ENCODE measurements around the gene OR52N5. TPM values are rescaled to one million over a fixed set of nuclear protein-coding genes. Genes with fewer than 3 reads are reported as not detected.

OR52N5 gene
- total RNA-seq, result not detected

DNA sequence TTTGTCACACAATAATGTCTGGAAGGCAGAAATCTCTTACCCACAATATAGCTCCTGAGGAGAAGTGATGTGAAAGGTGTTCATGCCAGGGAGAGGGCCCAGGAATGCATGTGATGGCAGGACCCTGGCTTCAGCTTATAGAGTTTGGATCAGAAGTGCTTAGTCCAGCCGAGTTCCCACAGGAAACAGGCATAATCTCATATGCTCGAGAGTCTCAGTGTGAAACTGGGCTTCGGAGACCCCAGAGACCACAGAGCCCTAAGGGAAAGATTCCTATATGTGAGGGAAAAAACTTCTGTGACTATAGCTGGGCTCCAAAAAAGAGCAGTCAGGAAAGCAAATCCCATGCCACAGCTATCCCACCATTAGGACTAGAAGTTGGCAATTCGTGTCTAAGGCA is at the start of gene OR52N5:
Gene OR52N5, minus strand, starts transcription at position 101 of the 400 bp plus-strand sequence. CDS start 4,721 bp downstream, outside the sequence.
- no peaks in the 10 kb centered on the region for H3K4me1 Mint-ChIP-seq
- no peak within 1 kb of the TSS for H3K27ac Mint-ChIP-seq
- no peaks in the 10 kb centered on the region for H3K36me3 Mint-ChIP-seq (ENCODE audit: low read depth)
- ATAC-seq (replicated peaks), result no peak
- H3K9me3 Mint-ChIP-seq, result no peaks in the 10 kb centered on the region
- H3K27me3 Mint-ChIP-seq, result peaks cover 16% of the 10 kb centered on the region
- H3K4me3 Mint-ChIP-seq, result no peak within 1 kb of the TSS

DNA sequence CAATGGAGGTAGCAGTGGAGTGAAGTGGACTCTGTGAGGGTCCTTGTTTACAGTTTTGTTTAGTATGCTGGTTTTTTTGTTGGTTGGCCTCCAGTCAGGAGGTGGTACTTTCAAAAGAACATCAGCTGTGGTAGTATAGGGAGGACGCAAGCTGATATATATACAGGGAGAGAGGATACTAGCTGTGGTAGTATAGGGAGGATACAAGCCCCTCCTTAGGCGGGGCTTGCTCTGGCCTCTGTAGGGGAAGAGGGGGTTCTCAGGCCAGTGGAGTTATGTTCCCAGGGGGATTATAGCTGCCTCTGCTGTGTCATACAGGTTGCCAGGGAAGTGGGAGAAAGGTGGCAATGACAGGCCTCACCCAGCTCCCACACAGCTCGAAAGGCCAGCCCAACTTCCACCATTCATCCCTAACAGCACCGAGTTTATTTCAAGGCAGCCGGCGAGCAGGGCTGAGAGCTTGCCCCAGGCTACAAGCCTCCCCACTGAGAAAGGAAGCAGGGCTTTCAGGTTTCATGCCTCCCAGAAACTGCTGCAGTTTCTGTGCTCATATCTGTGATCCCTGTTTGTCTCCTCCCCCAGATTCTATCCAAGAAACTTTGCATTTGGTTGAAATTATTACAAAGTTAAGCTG is 48.2 kb upstream of the OR52N5 start:
- no peak for ATAC-seq (replicated peaks)
- Mint-ChIP-seq H3K4me3 (no peak overlapping the region), H3K4me1 (no peaks in the 10 kb centered on the region), H3K27me3 (peaks cover 3% of the 10 kb centered on the region), H3K9me3 (no peaks in the 10 kb centered on the region), H3K36me3 (ENCODE audit: low read depth) (no peaks in the 10 kb centered on the region), H3K27ac (no peak overlapping the region)

DNA sequence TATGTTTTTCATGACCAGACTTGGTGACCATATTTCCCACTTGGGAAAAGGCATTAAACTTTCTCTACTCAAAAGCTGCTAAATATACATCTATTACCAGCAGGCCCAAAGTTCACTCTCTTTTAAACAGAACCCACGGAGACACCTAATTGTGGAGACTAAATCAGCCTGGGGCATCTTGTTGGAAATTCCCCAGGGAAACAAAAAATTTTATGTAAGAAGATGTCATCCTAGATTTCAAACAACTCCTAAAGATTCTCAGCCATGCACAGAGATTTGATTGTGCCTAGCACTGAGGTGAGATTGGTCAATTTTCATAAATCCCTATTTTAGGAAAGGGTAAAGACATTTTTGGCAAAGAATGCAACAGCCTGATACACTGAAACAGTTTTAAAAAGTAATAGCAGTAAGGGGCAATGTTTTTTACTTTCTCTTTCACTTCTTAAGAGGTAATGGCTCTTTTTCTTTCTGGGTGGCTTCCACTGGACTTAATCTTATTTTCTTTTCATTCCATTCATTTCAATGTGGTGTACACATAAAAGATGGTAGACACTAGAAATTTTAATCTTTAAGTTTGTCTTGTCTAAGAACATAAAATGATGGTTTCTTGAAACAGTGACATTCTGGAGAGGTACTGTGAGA is 35.2 kb upstream of the OR52N5 start:
- Mint-ChIP-seq H3K9me3 (no peaks in the 10 kb centered on the region), H3K27me3 (peaks cover 4% of the 10 kb centered on the region), H3K27ac (peak overlapping the region; percentile 73), H3K36me3 (ENCODE audit: low read depth) (no peaks in the 10 kb centered on the region), H3K4me3 (peak overlapping the region; percentile 68), H3K4me1 (peaks cover 7% of the 10 kb centered on the region)
- ATAC-seq (replicated peaks), result no peak

DNA sequence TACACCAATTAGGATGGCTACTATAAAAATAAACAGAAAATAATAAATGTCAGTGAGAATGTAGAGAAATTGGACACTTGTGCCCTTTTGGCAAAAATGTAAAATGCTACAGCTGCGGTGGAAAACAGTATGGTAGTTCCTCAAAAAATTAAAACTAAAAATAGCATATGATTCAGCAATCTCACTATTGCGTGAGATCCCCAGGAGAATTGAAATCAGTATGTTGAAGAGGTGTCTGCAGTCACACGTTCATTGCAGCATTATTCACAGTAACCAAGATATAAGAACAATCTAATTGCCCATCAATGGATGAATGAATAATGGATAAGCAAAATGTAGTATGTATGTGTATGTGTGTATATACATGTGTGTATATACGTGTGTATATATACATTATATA is 32.4 kb upstream of the OR52N5 start:
- Mint-ChIP-seq H3K4me1 (peaks cover 7% of the 10 kb centered on the region), H3K4me3 (no peak overlapping the region)

DNA sequence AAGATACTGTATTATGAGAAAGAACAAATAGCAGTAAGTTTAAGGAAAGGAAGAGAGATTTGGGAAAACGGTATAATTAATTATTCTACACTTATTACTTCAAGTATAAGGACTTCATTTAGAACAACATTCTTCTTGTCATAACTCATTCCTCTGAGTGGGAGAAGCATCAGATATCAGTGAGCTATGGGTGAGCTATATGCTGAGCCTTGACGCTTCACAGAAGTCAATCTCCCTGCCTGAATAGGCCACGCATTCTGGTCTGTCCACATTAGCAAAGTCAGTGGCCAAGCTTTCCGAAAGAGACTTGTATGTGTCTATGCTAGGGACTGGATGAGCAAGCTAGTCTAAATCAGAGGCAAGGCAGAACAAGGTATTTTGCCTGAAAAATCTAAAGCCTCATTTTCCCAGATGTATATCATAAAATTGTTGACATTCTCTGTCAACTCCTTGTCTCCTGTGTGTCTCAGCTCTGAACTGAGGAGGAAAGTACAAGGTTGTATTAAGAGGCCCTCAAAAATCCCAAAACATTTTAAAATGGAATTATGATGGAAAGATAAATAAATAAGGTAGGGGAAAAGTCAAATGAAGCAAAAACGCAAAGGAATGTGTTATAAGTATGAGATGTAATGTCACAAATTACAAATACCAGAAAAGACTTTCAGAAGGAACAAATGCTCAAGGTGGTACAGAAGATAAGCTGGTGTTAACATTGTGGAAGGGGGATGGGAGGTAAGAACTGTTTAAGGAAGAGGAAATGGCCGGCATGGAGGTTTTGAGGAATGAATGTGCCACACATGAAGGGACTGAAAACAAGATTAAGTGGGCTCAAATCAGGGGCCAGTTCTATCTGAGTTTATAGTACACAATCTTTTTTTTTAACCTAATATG is 27.0 kb upstream of the OR52N5 start:
- peaks cover 6% of the 10 kb centered on the region for H3K4me1 Mint-ChIP-seq
- H3K27ac Mint-ChIP-seq, result no peak overlapping the region
- no peaks in the 10 kb centered on the region for H3K36me3 Mint-ChIP-seq (ENCODE audit: low read depth)
- peak overlapping the region; percentile 89 for H3K4me3 Mint-ChIP-seq
- peaks cover 15% of the 10 kb centered on the region for H3K27me3 Mint-ChIP-seq
- no peak for ATAC-seq (replicated peaks)
- H3K9me3 Mint-ChIP-seq, result no peaks in the 10 kb centered on the region

More for the DNA sequence above, 32.4 kb upstream of the OR52N5 start:
- no peaks in the 10 kb centered on the region for H3K9me3 Mint-ChIP-seq
- H3K27me3 Mint-ChIP-seq, result peaks cover under 1% of the 10 kb centered on the region
- H3K36me3 Mint-ChIP-seq (ENCODE audit: low read depth), result no peaks in the 10 kb centered on the region
- H3K27ac Mint-ChIP-seq, result no peak overlapping the region
- ATAC-seq (replicated peaks), result no peak

DNA sequence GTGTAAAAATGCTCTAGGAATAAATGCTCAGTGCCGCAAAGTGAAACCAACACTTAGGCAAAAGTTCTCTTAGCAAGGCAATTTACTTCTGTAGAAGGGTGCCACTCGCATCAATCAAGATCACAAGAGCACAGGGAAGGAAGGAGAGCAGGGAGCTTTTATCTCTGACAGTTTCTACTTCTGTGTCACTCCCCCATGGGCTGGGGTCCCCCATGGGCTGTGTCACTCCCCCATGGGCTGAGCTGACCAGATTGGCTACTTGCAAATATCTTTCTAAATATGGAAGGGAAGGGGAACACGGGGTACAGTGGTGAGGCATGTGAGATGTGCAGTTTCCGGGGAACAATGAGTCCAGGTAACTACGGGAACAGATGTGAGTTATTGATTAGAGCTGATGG is 26.0 kb upstream of the OR52N5 start:
- H3K27ac Mint-ChIP-seq, result peak overlapping the region; percentile 62
- peaks cover 6% of the 10 kb centered on the region for H3K4me1 Mint-ChIP-seq
- H3K27me3 Mint-ChIP-seq, result peaks cover 19% of the 10 kb centered on the region
- H3K36me3 Mint-ChIP-seq (ENCODE audit: low read depth), result no peaks in the 10 kb centered on the region
- H3K9me3 Mint-ChIP-seq, result no peaks in the 10 kb centered on the region
- ATAC-seq (replicated peaks), result peak; percentile 55
- H3K4me3 Mint-ChIP-seq, result peak overlapping the region; percentile 89

DNA sequence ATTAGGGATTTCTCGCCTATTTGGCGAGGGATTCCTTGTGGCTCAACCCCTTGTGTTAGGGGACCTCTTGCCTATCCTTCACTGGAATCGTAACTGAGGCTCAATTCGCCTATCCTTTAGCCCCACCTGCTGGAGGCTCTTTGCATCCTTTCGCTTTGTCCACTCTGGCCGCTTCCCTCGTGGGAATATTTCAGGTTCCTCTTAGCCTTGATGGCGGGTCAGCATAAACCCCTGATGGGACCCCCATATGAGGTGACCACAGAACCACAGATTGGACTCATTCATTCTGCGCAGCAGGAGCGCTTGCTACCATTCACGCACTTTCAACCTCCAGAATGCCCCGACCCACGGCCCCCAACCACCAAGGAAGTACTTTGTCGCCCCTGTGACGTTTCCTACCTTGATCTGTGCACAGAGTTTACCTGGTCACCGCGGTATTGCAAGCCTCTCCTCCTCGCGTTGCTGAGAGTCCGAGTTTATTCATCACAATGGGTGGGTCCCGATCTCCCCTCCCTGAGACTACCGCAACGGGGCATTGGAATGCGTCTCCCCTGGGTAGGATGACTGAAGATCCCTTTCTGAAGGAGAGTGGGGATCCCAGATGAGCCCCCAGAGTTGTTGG is 25.5 kb upstream of the OR52N5 start, which contains the start of gene OR52N2:
Gene OR52N2, plus strand, starts transcription at position 425 of the 622 bp plus-strand sequence. CDS start 11,412 bp downstream, outside the sequence.
- Mint-ChIP-seq H3K4me3 (peak within 1 kb of the TSS; percentile 89), H3K27ac (peak within 1 kb of the TSS; percentile 62), H3K9me3 (no peaks in the 10 kb centered on the region), H3K36me3 (ENCODE audit: low read depth) (no peaks in the 10 kb centered on the region), H3K4me1 (peaks cover 6% of the 10 kb centered on the region), H3K27me3 (peaks cover 20% of the 10 kb centered on the region)
- ATAC-seq (replicated peaks), result peak; percentile 94

DNA sequence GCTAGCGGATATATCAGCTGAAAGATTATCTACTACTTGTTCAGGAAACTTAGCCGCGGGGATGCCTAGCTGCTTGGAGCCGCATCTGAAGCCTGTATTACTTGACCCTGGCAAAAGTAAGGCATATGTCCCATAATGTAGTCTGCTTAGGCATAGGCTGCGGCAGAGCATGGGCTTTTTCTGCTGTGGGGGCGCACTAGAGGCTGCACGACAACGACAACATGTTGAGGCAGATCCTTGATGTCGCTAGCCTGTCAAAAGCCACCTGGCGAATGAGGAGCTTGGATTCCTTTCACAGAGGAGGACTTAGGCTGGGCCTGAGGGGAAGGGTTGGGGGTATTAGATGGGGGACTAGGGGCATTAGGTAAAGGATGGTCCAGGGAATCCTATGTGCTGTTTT is 24.4 kb upstream of the OR52N5 start:
- Mint-ChIP-seq H3K4me1 (peaks cover 6% of the 10 kb centered on the region), H3K27ac (no peak overlapping the region), H3K9me3 (peaks cover 5% of the 10 kb centered on the region), H3K36me3 (ENCODE audit: low read depth) (no peaks in the 10 kb centered on the region), H3K27me3 (peaks cover 26% of the 10 kb centered on the region), H3K4me3 (peak overlapping the region; percentile 89)
- ATAC-seq (replicated peaks), result no peak

DNA sequence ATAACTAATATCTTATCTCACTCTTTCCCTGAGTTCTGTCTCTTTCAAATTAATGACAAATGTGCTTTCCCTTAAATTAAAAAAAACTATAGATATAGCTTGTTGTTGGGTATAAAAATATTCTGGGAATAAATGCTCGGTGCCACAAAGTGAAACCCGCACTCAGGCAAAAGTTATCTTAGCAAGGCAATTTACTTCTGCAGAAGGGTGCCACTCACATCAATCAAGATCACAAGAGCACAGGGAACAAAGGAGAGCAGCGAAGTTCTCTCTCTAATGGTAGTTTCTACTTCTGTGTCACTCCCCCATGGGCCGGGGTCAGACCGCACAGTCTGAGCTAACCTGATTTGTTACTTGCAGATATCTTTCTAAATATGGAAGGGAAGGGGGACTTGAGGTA is 20.8 kb upstream of the OR52N5 start:
- ATAC-seq (replicated peaks), result no peak
- no peak overlapping the region for H3K27ac Mint-ChIP-seq
- no peak overlapping the region for H3K4me3 Mint-ChIP-seq
- H3K27me3 Mint-ChIP-seq, result peaks cover 23% of the 10 kb centered on the region
- no peaks in the 10 kb centered on the region for H3K36me3 Mint-ChIP-seq (ENCODE audit: low read depth)
- H3K9me3 Mint-ChIP-seq, result peaks cover 5% of the 10 kb centered on the region
- H3K4me1 Mint-ChIP-seq, result peaks cover under 1% of the 10 kb centered on the region

DNA sequence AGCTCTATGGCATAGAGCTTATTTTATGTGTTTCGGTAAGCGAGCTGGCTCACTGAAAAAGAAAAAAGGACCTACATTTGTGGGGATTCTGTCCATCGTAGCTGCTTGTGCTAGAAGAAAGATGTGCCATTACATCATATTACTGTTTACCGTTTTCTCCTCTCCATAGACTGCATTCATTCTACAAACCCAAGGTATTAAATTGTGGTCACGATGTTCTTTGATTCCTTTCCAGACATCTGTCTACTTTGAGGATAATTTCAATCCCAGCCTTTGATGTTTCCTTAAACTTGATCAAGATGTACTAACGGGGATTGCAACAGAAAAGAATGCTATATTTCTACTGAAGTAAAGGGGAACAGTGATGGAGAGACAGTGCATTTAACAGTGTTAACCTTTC is 13.4 kb upstream of the OR52N5 start:
- Mint-ChIP-seq H3K27ac (no peak overlapping the region), H3K4me3 (no peak overlapping the region), H3K36me3 (ENCODE audit: low read depth) (no peaks in the 10 kb centered on the region), H3K9me3 (no peaks in the 10 kb centered on the region), H3K27me3 (peaks cover 24% of the 10 kb centered on the region), H3K4me1 (no peaks in the 10 kb centered on the region)
- no peak for ATAC-seq (replicated peaks)

DNA sequence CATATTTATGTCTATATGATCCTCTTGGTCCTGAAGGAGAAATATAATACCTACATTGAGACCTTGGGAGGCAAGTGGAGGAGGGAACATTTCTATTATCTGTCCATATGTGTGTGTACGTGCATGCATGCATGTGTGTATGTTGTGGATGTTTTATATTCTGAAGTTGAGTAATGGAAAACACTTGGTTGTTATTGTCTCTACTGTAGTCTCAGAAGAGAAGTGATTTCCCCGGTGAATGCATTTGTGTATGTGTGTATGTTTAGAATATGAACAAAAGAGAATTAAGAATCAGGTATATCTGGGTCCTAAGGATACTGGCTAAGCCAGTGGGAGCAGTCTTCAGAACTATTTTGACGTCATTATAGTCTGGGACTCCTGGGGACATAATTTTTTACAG is 8.0 kb upstream of the OR52N5 start, which contains the start of gene OR52N1:
Gene OR52N1, minus strand, starts transcription at position 101 of the 400 bp plus-strand sequence. CDS start 2,449 bp downstream, outside the sequence.
- Mint-ChIP-seq H3K27me3 (peaks cover 11% of the 10 kb centered on the region), H3K4me1 (no peaks in the 10 kb centered on the region), H3K36me3 (ENCODE audit: low read depth) (no peaks in the 10 kb centered on the region), H3K9me3 (no peaks in the 10 kb centered on the region), H3K4me3 (no peak within 1 kb of the TSS), H3K27ac (no peak within 1 kb of the TSS)
- ATAC-seq (replicated peaks), result no peak

DNA sequence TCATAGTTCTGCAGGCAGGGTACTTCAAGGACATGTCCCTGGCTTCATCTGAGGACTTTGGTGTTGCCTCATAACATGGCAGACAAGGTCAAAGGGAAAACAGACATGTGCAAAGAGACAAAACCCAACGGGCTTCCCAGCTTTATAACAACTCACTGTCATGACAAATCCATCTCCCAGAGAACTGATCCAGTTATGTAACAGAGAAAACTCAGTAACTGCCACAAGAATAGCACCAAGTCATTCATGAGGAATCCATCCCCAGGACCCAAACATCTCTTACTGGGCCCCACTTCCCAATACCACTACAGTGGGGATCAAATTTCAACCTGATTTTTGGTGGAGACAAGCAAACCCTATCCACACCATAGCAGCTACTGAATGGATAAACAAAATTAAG is 16.1 kb downstream of the OR52N5 start:
- no peaks in the 10 kb centered on the region for H3K4me1 Mint-ChIP-seq
- no peak overlapping the region for H3K4me3 Mint-ChIP-seq
- ATAC-seq (replicated peaks), result no peak
- H3K9me3 Mint-ChIP-seq, result no peaks in the 10 kb centered on the region
- no peak overlapping the region for H3K27ac Mint-ChIP-seq
- no peaks in the 10 kb centered on the region for H3K36me3 Mint-ChIP-seq (ENCODE audit: low read depth)
- no peaks in the 10 kb centered on the region for H3K27me3 Mint-ChIP-seq

DNA sequence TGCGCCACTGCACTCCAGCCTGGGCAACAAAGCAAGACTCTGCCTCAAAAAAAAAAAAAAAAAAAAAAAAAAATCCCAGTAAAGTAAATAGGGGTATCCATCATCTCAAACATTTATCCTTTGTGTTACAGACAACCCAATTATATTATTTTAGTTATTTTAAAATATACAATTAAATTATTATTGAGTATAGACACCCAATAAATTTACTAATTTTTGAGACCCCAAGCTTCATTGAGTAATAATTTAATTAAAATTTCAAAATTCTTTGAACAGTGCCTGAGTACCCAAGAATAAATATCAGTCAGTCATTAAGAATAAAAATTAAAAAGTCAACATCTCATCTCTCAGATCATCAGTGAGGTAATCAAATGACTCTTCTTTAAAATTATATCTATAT is 29.2 kb downstream of the OR52N5 start, which contains the start of gene OR52N4:
Gene OR52N4, plus strand, starts transcription at position 301 of the 400 bp plus-strand sequence. CDS start 498 bp downstream, outside the sequence.
- H3K36me3 Mint-ChIP-seq (ENCODE audit: low read depth), result no peaks in the 10 kb centered on the region
- no peaks in the 10 kb centered on the region for H3K4me1 Mint-ChIP-seq
- H3K9me3 Mint-ChIP-seq, result no peaks in the 10 kb centered on the region
- H3K27ac Mint-ChIP-seq, result no peak within 1 kb of the TSS
- no peak for ATAC-seq (replicated peaks)
- H3K27me3 Mint-ChIP-seq, result no peaks in the 10 kb centered on the region
- H3K4me3 Mint-ChIP-seq, result no peak within 1 kb of the TSS

DNA sequence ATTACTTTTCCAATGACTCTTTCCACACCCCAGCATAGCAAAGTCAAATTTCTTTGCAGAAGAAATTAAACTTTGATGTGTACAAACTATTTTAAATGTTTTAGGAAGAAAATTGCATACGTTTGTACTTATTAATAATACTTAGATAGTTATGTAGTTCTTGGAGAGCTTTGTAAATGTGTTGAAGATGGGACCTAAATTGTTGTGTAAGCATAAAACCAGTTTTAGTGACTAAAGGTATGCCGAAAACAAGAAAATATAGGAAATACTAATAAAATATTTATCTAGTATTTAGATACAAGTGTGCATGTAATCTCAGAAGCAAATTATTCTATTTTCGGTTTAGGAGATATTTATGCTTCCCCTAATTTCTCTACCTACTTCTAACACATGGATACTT is 33.3 kb downstream of the OR52N5 start:
- no peaks in the 10 kb centered on the region for H3K36me3 Mint-ChIP-seq (ENCODE audit: low read depth)
- H3K4me1 Mint-ChIP-seq, result no peaks in the 10 kb centered on the region
- H3K27me3 Mint-ChIP-seq, result no peaks in the 10 kb centered on the region
- H3K9me3 Mint-ChIP-seq, result no peaks in the 10 kb centered on the region
- no peak for ATAC-seq (replicated peaks)
- no peak overlapping the region for H3K4me3 Mint-ChIP-seq
- H3K27ac Mint-ChIP-seq, result no peak overlapping the region
